HepG2 (cell line): ENCODE measurements around the gene NUBPL. TPM values are rescaled to one million over a fixed set of nuclear protein-coding genes. Genes with fewer than 3 reads are reported as not detected.
A peak's percentile ranks its signal among the peaks of the same experiment; 100 is the strongest.

Experiments
- ATAC-seq: fragments of 200-7000 bp; cut with Tn5 transposase; 3 replicates; pipeline ENCODE4 v1.9.1; 2020; ENCODE audit warnings: mild to moderate bottlenecking, moderate library complexity
- BruUV-seq: library from RNA; stranded (reverse); fragments of 400-500 nt; replicated peaks from 2 replicates; lab custom pipeline; 2021; lab: Mats Ljungman, UMichigan
- CTCF ChIA-PET: fragments of 300-600 bp; formaldehyde crosslinking; extraction: SDS; loops from one replicate; lab custom pipeline; 2021; ENCODE audit warnings: low total read pairs, inconsistent platforms, low intra/inter-chr PET ratio; lab: Yijun Ruan, JAX
- POLR2A ChIA-PET: fragments of 350-600 bp; sonication (Branson Sonifier 250); formaldehyde crosslinking; loops from one replicate; lab custom pipeline; 2020; ENCODE audit warnings: antibody characterized with exemption, inconsistent platforms; lab: Yijun Ruan, JAX
- DNase-seq: peaks from one replicate; pipeline ENCODE4 v3.0.0-alpha.2; 2015; ENCODE audit warnings: low spot score
- FAIRE-seq: peaks from 3 replicates; lab custom pipeline; 2011; peaks lifted over from hg19 to GRCh38; lab: Jason Lieb, UNC
- H2AFZ ChIP-seq: one replicate; pipeline ENCODE4 v1.6.1; 2011; ENCODE audit warnings: low read length, inconsistent platforms
- H3K27ac ChIP-seq: fragments of 300-600 bp; 3 replicates; pipeline ENCODE4 v1.8.0; 2011; ENCODE audit warnings: mixed run types, mild to moderate bottlenecking, mixed read lengths, low read length, inconsistent platforms; ENCODE audit not compliant: insufficient read depth; ENCODE audit errors: extremely low read length
- H3K27me3 ChIP-seq, 2 experiments: fragments of 200-600 bp in 1 of 2; 2 replicates in 1 of 2; 3 replicates in 1 of 2; pipeline versions ENCODE4 v1.6.0 to v1.8.0; 2011; ENCODE audit warnings: low read length in 2 of 2, mild to moderate bottlenecking in 2 of 2, moderate library complexity in 2 of 2, inconsistent platforms in 1 of 2; ENCODE audit not compliant: insufficient read depth in 2 of 2, control insufficient read depth in 1 of 2
- H3K36me3 ChIP-seq, 2 experiments: fragments of 200-600 bp in 1 of 2; replicated peaks in 1 of 2; 2 replicates in 1 of 2; 3 replicates in 1 of 2; pipeline versions ENCODE4 v1.5.1 to v1.8.0; 2011; ENCODE audit warnings: low read length in 2 of 2, inconsistent platforms in 1 of 2; ENCODE audit not compliant: insufficient read depth in 2 of 2, control insufficient read depth in 1 of 2
- H3K4me1 ChIP-seq: 2 replicates; pipeline ENCODE4 v1.5.1; 2012; ENCODE audit warnings: low read length, inconsistent platforms; ENCODE audit not compliant: insufficient read depth
- H3K4me2 ChIP-seq: 2 replicates; pipeline ENCODE4 v1.6.0; 2011; ENCODE audit warnings: low read depth, low read length, inconsistent platforms
- H3K4me3 ChIP-seq, 3 experiments: fragments of 200-600 bp in 1 of 3; sonication (generic), shearing (Covaris generic) in 1 of 3; replicated peaks in 1 of 3; 2 replicates each; pipeline ENCODE4 v1.5.1; 2011 to 2016; ENCODE audit warnings: low read length in 3 of 3, inconsistent platforms in 2 of 3, low read depth in 2 of 3, mild to moderate bottlenecking in 2 of 3, control low read depth in 1 of 3, mixed read lengths in 1 of 3; ENCODE audit not compliant: insufficient read depth in 1 of 3
- H3K79me2 ChIP-seq: one replicate; pipeline ENCODE4 v1.6.1; 2011; ENCODE audit warnings: low read length, inconsistent platforms; ENCODE audit not compliant: insufficient read depth
- H3K9ac ChIP-seq: 2 replicates; pipeline ENCODE4 v1.6.0; 2011; ENCODE audit warnings: mild to moderate bottlenecking, low read depth, low read length, inconsistent platforms; ENCODE audit not compliant: insufficient read depth
- H3K9me3 ChIP-seq: 2 replicates; pipeline ENCODE4 v1.5.1; 2012; ENCODE audit warnings: mild to moderate bottlenecking, low read length
- H4K20me1 ChIP-seq: 2 replicates; pipeline ENCODE4 v1.6.0; 2011; ENCODE audit warnings: inconsistent platforms, mild to moderate bottlenecking, low read length, moderate library complexity; ENCODE audit not compliant: insufficient read depth
- KDM1A ChIP-seq: IDR thresholded peaks from 2 replicates; pipeline ENCODE4 v1.6.1; 2016; ENCODE audit warnings: missing compliant biosample characterization
- MEIS1 ChIP-seq: sonication (generic); formaldehyde crosslinking; IDR thresholded peaks from 2 replicates; pipeline ENCODE4 v1.9.0; 2021; ENCODE audit warnings: mild to moderate bottlenecking, missing genetic modification reagents, moderate library complexity, borderline replicate concordance
- NR2F1 ChIP-seq, 2 experiments: fragments of 450-650 bp in 1 of 2; formaldehyde crosslinking in 1 of 2; IDR thresholded peaks; 2 replicates each; pipeline versions ENCODE4 v1.5.0 to v1.6.1; 2016 to 2020; ENCODE audit warnings: mild to moderate bottlenecking in 1 of 2, missing compliant biosample characterization in 1 of 2, missing genetic modification reagents in 1 of 2, moderate library complexity in 1 of 2
- SRSF9 ChIP-seq: fragments of 200-400 bp; formaldehyde crosslinking; IDR thresholded peaks from 2 replicates; pipeline ENCODE4 v1.6.1; 2018; ENCODE audit warnings: borderline replicate concordance, mild to moderate bottlenecking, low read depth, low read length; ENCODE audit not compliant: insufficient read depth, poor library complexity, severe bottlenecking
- ZBTB8A ChIP-seq: sonication (generic); formaldehyde crosslinking; IDR thresholded peaks from 2 replicates; pipeline ENCODE4 v1.4.0; 2020; ENCODE audit warnings: mild to moderate bottlenecking, low read depth, missing genetic modification reagents, borderline replicate concordance
- ZFP36 ChIP-seq: fragments of 150-350 bp; IDR thresholded peaks from 2 replicates; pipeline ENCODE4 v1.6.1; 2018; ENCODE audit warnings: borderline replicate concordance, low read length, low read depth; ENCODE audit not compliant: partially characterized antibody
- ZNF501 ChIP-seq: sonication (generic); formaldehyde crosslinking; IDR thresholded peaks from 2 replicates; pipeline ENCODE4 v1.5.1; 2020; ENCODE audit warnings: mild to moderate bottlenecking, moderate library complexity, missing genetic modification reagents
- ZNF788 ChIP-seq: sonication (generic); formaldehyde crosslinking; IDR thresholded peaks from 2 replicates; pipeline ENCODE4 v1.5.0; 2020; ENCODE audit warnings: mild to moderate bottlenecking, missing genetic modification reagents, borderline replicate concordance
- WGBS: methylation state at CpG from one replicate; pipeline ENCODE4 v1.1.6; 2017; ENCODE audit warnings: low lambda C conversion rate; 5-methylcytosine and 5-hydroxymethylcytosine counted together
- in situ Hi-C: cut with HindIII; loops from 2 replicates; pipeline ENCODE4 v1.10.0; 2017; ENCODE audit warnings: low pct_unique_long_range_greater_than_20kb; ENCODE audit not compliant: extremely low pct_ligation_motif_present
- intact Hi-C: fragments of 100-400 bp; cut with micrococcal nuclease; formaldehyde crosslinking; loops from one replicate; pipeline ENCODE4 v1.10.0; 2022; ENCODE audit not compliant: unreplicated experiment
- polyA plus RNA-seq, 8 experiments: library from polyadenylated mRNA; depleted of rRNA in 3 of 8; stranded (reverse) in 7 of 8; unstranded in 1 of 8; fragments of >200 nt; fragmentation: Illumina TruSeq in 4 of 8; extraction: Trizol in 4 of 8; gene quantifications; 2 replicates each; pipeline versions ENCODE4 v1.2.1 to v1.2.3, GENCODE V29; 2011 to 2016; ENCODE audit warnings: low read depth in 4 of 8, missing spikeins in 1 of 8, mixed read lengths in 1 of 8; ENCODE audit not compliant: insufficient read depth in 1 of 8
- total RNA-seq, 5 experiments: library from RNA; depleted of rRNA; stranded (reverse); fragments of >200 nt; fragmentation: Illumina TruSeq; extraction: Trizol; gene quantifications; 2 replicates each; pipeline ENCODE4 v1.2.3, GENCODE V29; 2016; ENCODE audit warnings: low read depth in 1 of 5
- TF ChIP-seq, protein P1 (sequence below): IDR thresholded peaks from 2 replicates; pipeline ENCODE4 v1.6.1; 2012; ENCODE audit warnings: low read length, improper control_type of control experiment
- TF ChIP-seq, protein P2 (sequence below): IDR thresholded peaks from 2 replicates; pipeline ENCODE4 v1.6.1; 2016; ENCODE audit warnings: low read depth, missing genetic modification reagents, missing compliant biosample characterization
- TF ChIP-seq, protein P3 (sequence below): sonication (generic); formaldehyde crosslinking; IDR thresholded peaks from 2 replicates; pipeline ENCODE4 v1.5.1; 2020; ENCODE audit warnings: mild to moderate bottlenecking, missing genetic modification reagents

Gene NUBPL
- total and polyA plus RNA-seq, 2 of the 13 experiments (the other 11 are each of a cell fraction or from before 2014, with no cell fraction given), result 21.3 to 44.1 TPM

DNA sequence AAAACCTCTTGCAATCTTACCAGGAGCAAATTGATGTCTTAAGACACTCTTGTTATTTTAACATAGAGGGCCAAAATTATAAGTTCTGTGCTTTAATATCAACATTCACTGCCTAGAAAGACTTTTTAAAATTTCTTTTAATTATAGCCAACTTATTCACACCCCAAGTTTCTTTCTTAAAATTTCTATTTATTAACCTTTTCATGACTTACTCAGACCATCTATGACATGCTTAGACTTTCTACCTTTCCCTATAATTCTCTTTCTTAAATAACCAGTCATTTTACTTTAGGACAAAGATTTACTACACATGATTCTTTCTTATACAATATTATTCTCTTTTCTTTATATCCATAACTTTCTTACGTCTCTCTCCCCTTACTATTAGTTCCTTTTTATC, 220.4 kb downstream of the NUBPL start:
- no peaks in the 10 kb centered on the region for H3K79me2 ChIP-seq
- no peaks in the 10 kb centered on the region for H3K36me3 ChIP-seq
- intact Hi-C loops, result no loop called here
- H4K20me1 ChIP-seq, result no peaks in the 10 kb centered on the region
- no TSS peak for BruUV-seq
- FAIRE-seq, result no peak
- no peak for DNase-seq
- H3K4me1 ChIP-seq, result no peaks in the 10 kb centered on the region
- no peak overlapping the region for H3K9ac ChIP-seq
- in situ Hi-C loops, result no loop called here
- no peaks in the 10 kb centered on the region for H3K27me3 ChIP-seq
- CTCF ChIA-PET, result no interaction called here
- no peak overlapping the region for H3K4me3 ChIP-seq
- H2AFZ ChIP-seq, result no peak overlapping the region
- over 99% methylated on average over 1 of the region's 1 CpG for WGBS
- POLR2A ChIA-PET, result no interaction called here
- ATAC-seq, result no peak
- H3K27ac ChIP-seq, result no peak overlapping the region
- peaks cover 31% of the 10 kb centered on the region for H3K9me3 ChIP-seq
- no peak overlapping the region for H3K4me2 ChIP-seq
- TF ChIP-seq ZBTB8A (CRISPR knock-in tag) (no peak), SRSF9 (peak; percentile 56), MEIS1 (CRISPR knock-in tag) (no peak), ZNF788 (no peak), ZFP36 (peak; percentile 96), NR2F1 (CRISPR knock-in tag; IDR thresholded peaks at IDR 0.05) (no peak), KDM1A (CRISPR knock-in tag) (no peak), ZNF501 (CRISPR knock-in tag) (no peak)
- TF ChIP-seq, protein P1, sequence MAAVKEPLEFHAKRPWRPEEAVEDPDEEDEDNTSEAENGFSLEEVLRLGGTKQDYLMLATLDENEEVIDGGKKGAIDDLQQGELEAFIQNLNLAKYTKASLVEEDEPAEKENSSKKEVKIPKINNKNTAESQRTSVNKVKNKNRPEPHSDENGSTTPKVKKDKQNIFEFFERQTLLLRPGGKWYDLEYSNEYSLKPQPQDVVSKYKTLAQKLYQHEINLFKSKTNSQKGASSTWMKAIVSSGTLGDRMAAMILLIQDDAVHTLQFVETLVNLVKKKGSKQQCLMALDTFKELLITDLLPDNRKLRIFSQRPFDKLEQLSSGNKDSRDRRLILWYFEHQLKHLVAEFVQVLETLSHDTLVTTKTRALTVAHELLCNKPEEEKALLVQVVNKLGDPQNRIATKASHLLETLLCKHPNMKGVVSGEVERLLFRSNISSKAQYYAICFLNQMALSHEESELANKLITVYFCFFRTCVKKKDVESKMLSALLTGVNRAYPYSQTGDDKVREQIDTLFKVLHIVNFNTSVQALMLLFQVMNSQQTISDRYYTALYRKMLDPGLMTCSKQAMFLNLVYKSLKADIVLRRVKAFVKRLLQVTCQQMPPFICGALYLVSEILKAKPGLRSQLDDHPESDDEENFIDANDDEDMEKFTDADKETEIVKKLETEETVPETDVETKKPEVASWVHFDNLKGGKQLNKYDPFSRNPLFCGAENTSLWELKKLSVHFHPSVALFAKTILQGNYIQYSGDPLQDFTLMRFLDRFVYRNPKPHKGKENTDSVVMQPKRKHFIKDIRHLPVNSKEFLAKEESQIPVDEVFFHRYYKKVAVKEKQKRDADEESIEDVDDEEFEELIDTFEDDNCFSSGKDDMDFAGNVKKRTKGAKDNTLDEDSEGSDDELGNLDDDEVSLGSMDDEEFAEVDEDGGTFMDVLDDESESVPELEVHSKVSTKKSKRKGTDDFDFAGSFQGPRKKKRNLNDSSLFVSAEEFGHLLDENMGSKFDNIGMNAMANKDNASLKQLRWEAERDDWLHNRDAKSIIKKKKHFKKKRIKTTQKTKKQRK, result peak; percentile 32; the same call in 1 of the 2 replicates
- TF ChIP-seq, protein P2, sequence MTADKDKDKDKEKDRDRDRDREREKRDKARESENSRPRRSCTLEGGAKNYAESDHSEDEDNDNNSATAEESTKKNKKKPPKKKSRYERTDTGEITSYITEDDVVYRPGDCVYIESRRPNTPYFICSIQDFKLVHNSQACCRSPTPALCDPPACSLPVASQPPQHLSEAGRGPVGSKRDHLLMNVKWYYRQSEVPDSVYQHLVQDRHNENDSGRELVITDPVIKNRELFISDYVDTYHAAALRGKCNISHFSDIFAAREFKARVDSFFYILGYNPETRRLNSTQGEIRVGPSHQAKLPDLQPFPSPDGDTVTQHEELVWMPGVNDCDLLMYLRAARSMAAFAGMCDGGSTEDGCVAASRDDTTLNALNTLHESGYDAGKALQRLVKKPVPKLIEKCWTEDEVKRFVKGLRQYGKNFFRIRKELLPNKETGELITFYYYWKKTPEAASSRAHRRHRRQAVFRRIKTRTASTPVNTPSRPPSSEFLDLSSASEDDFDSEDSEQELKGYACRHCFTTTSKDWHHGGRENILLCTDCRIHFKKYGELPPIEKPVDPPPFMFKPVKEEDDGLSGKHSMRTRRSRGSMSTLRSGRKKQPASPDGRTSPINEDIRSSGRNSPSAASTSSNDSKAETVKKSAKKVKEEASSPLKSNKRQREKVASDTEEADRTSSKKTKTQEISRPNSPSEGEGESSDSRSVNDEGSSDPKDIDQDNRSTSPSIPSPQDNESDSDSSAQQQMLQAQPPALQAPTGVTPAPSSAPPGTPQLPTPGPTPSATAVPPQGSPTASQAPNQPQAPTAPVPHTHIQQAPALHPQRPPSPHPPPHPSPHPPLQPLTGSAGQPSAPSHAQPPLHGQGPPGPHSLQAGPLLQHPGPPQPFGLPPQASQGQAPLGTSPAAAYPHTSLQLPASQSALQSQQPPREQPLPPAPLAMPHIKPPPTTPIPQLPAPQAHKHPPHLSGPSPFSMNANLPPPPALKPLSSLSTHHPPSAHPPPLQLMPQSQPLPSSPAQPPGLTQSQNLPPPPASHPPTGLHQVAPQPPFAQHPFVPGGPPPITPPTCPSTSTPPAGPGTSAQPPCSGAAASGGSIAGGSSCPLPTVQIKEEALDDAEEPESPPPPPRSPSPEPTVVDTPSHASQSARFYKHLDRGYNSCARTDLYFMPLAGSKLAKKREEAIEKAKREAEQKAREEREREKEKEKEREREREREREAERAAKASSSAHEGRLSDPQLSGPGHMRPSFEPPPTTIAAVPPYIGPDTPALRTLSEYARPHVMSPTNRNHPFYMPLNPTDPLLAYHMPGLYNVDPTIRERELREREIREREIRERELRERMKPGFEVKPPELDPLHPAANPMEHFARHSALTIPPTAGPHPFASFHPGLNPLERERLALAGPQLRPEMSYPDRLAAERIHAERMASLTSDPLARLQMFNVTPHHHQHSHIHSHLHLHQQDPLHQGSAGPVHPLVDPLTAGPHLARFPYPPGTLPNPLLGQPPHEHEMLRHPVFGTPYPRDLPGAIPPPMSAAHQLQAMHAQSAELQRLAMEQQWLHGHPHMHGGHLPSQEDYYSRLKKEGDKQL, result no peak
- TF ChIP-seq, protein P3, sequence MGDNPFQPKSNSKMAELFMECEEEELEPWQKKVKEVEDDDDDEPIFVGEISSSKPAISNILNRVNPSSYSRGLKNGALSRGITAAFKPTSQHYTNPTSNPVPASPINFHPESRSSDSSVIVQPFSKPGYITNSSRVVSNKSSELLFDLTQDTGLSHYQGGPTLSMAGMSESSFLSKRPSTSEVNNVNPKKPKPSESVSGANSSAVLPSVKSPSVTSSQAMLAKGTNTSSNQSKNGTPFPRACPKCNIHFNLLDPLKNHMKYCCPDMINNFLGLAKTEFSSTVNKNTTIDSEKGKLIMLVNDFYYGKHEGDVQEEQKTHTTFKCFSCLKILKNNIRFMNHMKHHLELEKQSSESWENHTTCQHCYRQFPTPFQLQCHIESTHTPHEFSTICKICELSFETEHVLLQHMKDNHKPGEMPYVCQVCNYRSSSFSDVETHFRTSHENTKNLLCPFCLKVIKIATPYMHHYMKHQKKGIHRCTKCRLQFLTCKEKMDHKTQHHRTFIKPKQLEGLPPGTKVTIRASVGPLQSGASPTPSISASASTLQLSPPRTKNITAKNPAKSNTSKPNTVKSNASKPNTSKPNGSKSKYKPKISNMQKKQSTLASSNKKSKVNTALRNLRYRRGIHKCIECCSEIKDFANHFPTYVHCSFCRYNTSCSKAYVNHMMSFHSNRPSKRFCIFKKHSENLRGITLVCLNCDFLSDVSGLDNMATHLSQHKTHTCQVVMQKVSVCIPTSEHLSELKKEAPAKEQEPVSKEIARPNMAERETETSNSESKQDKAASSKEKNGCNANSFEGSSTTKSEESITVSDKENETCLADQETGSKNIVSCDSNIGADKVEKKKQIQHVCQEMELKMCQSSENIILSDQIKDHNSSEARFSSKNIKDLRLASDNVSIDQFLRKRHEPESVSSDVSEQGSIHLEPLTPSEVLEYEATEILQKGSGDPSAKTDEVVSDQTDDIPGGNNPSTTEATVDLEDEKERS (CRISPR knock-in tag), result 0 out of 2 replicates have a peak, but pooled peaks have one; percentile 78
